IPS DF 6.9 (cell line): ENCODE measurements around the gene SLAMF1.
"Not testable (repeated sequence)": the region's sequence is repeated elsewhere in the genome, so short reads cannot be mapped to it uniquely, and the experiment has no call there.

Source experiments
- DNase-seq: peaks from one replicate; pipeline ENCODE4 v3.0.0-alpha.2; 2013; ENCODE audit warnings: low read depth, low spot score
- H3K27ac ChIP-seq: one replicate; pipeline ENCODE4 v1.5.1; 2013; ENCODE audit warnings: low read length, control low read depth
- H3K27me3 ChIP-seq: 2 replicates; pipeline ENCODE4 v1.6.1; 2013; ENCODE audit warnings: mild to moderate bottlenecking, low read length; ENCODE audit not compliant: control insufficient read depth, insufficient read depth
- H3K36me3 ChIP-seq: 2 replicates; pipeline ENCODE4 v1.6.1; 2013; ENCODE audit warnings: low read length; ENCODE audit not compliant: control insufficient read depth, insufficient read depth
- H3K4me1 ChIP-seq: 2 replicates; pipeline ENCODE4 v1.6.1; 2013; ENCODE audit warnings: low read length; ENCODE audit not compliant: control insufficient read depth, insufficient read depth
- H3K4me3 ChIP-seq: 2 replicates; pipeline ENCODE4 v1.5.1; 2013; ENCODE audit warnings: mild to moderate bottlenecking, low read length
- H3K9me3 ChIP-seq: 2 replicates; pipeline ENCODE4 v1.6.1; 2013; ENCODE audit warnings: low read length, inconsistent platforms; ENCODE audit not compliant: control insufficient read depth, insufficient read depth
- WGBS: extraction: QIAGEN DNeasy Blood & Tissue Kit; methylation state at CpG from one replicate; pipeline ENCODE4 v1.1.7; 2013; ENCODE audit warnings: mixed read lengths, missing lambda C conversion rate; ENCODE audit not compliant: insufficient read length, insufficient coverage; 5-methylcytosine and 5-hydroxymethylcytosine counted together

The SLAMF1 gene

DNA sequence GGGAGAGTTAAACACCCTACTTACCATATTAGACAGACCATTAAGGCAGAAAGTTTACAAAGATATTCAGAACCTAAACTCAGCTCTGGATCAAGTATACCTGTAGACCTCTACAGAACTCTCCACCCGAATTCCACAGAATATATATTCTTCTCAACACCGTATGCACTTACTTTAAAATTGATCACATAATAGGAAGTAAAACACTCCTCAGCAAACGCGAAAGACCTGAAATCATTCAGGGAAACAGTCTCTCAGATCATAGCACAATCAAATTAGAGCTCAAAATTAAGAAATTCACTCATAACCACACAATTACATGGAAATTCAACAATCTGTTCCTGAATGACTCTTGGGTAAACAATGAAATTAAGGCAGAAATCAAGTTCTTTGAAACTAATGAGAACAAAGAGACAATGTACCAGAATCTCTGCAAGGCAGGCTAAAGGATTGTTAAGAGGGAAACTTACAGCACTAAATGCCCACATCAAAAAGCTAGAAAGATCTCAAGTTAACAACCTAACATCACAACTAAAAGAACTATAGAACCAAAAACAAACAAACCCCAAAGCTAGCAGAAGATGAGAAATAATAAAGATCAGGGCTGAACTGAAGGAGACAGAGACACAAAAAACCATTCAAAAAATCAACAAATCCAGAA lies 86.7 kb downstream of the SLAMF1 start:
- H3K9me3 ChIP-seq: no peaks in the 10 kb centered on the region; the same call in 1 of the 2 replicates
- no peak for DNase-seq

DNA sequence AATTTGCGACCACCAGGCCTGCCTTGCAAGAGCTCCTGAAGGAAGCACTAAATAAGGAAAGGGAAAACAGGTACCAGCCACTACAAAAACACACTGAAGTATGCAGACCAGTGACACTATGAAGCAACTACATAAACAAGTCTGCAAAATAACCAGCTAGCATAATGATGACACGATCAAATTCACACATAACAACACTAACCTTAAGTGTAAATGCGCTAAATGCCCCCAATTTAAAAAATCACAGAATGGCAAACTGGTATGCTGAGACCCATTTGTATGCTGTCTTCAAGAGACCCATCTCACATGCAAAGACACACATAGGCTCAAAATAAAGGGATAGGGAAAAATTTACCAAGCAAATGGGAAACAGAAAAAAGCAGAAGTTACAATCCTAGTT lies 87.4 kb downstream of the SLAMF1 start:
- H3K27ac ChIP-seq, H3K27me3 ChIP-seq, DNase-seq, H3K4me3 ChIP-seq, H3K4me1 ChIP-seq, H3K36me3 ChIP-seq, H3K9me3 ChIP-seq: not testable (repeated sequence)
- no CpG with 5 or more reads among the region's 3 CpGs for WGBS

More for the DNA sequence above, 86.7 kb downstream of the SLAMF1 start:
- Histone ChIP-seq H3K4me3 (no peak overlapping the region), H3K27ac (no peak overlapping the region), H3K36me3 (no peaks in the 10 kb centered on the region), H3K4me1 (no peaks in the 10 kb centered on the region), H3K27me3 (no peaks in the 10 kb centered on the region)
- no CpG with 5 or more reads among the region's 4 CpGs for WGBS

DNA sequence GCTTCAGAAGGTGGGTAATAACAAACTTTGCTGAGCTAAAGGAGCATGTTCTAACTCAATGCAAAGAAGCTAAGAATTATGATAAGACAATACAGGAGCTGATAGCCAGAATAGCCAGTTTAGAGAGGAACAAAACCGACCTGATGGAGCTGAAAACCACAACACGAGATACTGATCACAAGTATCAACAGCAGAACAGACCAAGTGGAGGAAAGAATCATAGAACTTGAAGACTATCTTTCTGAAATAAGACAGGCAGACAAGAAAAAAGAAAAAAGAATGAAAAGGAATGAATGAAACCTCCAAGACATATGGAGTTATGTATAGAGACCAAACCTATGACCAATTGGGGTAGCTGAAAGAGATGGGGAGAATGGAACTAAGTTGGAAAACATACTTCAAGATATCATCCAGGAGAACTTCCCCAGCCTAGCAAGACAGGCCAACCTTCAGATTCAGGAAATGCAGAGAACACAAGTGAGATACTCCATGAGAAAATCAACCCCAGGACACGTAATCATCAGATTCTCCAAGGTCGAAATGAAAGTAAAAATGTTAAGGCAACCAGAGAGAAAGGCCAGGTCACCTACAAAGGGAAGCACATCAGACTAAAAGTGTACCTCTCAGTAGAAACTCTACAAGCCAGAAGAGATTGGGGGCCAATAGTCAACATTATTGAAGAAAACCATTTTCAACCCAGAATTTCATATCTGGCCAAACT lies 88.0 kb downstream of the SLAMF1 start:
- no peak for DNase-seq
- Histone ChIP-seq H3K4me3 (no peak overlapping the region), H3K4me1 (no peaks in the 10 kb centered on the region), H3K27me3 (no peaks in the 10 kb centered on the region), H3K27ac (no peak overlapping the region), H3K36me3 (no peaks in the 10 kb centered on the region), H3K9me3 (no peaks in the 10 kb centered on the region; the same call in 1 of the 2 replicates)
- no CpG with 5 or more reads among the region's 4 CpGs for WGBS
